Small intestine (tissue), 7 donors: ENCODE data around the gene LPCAT2. TPM values are rescaled to one million over a fixed set of nuclear protein-coding genes. Genes with fewer than 3 reads are reported as not detected.

Source experiments
- DNase-seq, 2 donors: peaks; one replicate each; pipeline versions ENCODE4 v3.0.0 to v3.0.0-alpha.2; 2013
- FAIRE-seq: peaks from 2 replicates; lab custom pipeline; 2012; peaks lifted over from hg19 to GRCh38; lab: Jason Lieb, UNC
- H3K27ac ChIP-seq, 3 donors: one replicate each; pipeline ENCODE4 v1.5.1; 2013; ENCODE audit warnings: low read length in 2 of 3, mild to moderate bottlenecking in 2 of 3, control low read depth in 1 of 3, inconsistent platforms in 1 of 3, low read depth in 1 of 3, moderate library complexity in 1 of 3
- H3K27me3 ChIP-seq, 3 donors: one replicate each; pipeline ENCODE4 v1.6.1; 2013; ENCODE audit warnings: low read length in 3 of 3, inconsistent platforms in 1 of 3; ENCODE audit not compliant: control insufficient read depth in 3 of 3, insufficient read depth in 3 of 3
- H3K36me3 ChIP-seq, 3 donors: one replicate each; pipeline ENCODE4 v1.6.1; 2013; ENCODE audit warnings: low read length in 3 of 3, inconsistent platforms in 1 of 3, low read depth in 1 of 3, mild to moderate bottlenecking in 1 of 3, moderate library complexity in 1 of 3; ENCODE audit not compliant: control insufficient read depth in 3 of 3, insufficient read depth in 2 of 3
- H3K4me1 ChIP-seq, 3 donors: one replicate each; pipeline ENCODE4 v1.6.1; 2013; ENCODE audit warnings: low read length in 2 of 3, inconsistent platforms in 1 of 3, low read depth in 1 of 3, mild to moderate bottlenecking in 1 of 3, moderate library complexity in 1 of 3; ENCODE audit not compliant: control insufficient read depth in 3 of 3, insufficient read depth in 2 of 3
- H3K4me3 ChIP-seq, 3 donors: one replicate each; pipeline ENCODE4 v1.5.1; 2013; ENCODE audit warnings: low read length in 3 of 3, control low read depth in 1 of 3, inconsistent platforms in 1 of 3, low read depth in 1 of 3, mild to moderate bottlenecking in 1 of 3, moderate library complexity in 1 of 3
- H3K9me3 ChIP-seq, 2 donors: one replicate each; pipeline ENCODE4 v1.6.1; 2013; ENCODE audit warnings: low read depth in 1 of 2, low read length in 1 of 2; ENCODE audit not compliant: control insufficient read depth in 2 of 2, insufficient read depth in 1 of 2
- WGBS, 3 donors: extraction: QIAGEN DNeasy Blood & Tissue Kit; methylation state at CpG; one replicate each; pipeline ENCODE4 v1.1.7; 2013; 5-methylcytosine and 5-hydroxymethylcytosine counted together
- polyA plus RNA-seq, 4 donors: library from polyadenylated mRNA; stranded (reverse) in 3 of 4; unstranded in 1 of 4; fragments of 200-250 nt in 3 of 4; fragments of 120-200 nt in 1 of 4; gene quantifications; one replicate each; pipeline versions ENCODE4 v1.2.1 to v1.2.3, GENCODE V29; 2013
- donor health status: healthy with polysubstance abuse.
- donor health status: control.
- donor health status: control.
- donor health status: Bipolar disorder and iron deficiency.
- donor health status: healthy.

The LPCAT2 gene
- polyA plus RNA-seq, 4 donors, result 1.3 to 8.6 (median 4.9) TPM

GRCh38 chr16:55502801-55503366, 6.0 kb upstream of the LPCAT2 start:
- FAIRE-seq (no peak), DNase-seq (peak; percentile 78 to 96)
- no peak overlapping the region for H3K4me3 ChIP-seq
- H3K4me1 ChIP-seq, result peaks cover 2 to 14% (median 12%) of the 10 kb centered on the region in 3 donors
- H3K36me3 ChIP-seq, result peaks cover 0 to 19% (median 0%) of the 10 kb centered on the region in 3 donors
- H3K27ac ChIP-seq, result peak overlapping the region; percentile 28 to 66 (median 60)
- no peaks in the 10 kb centered on the region for H3K9me3 ChIP-seq
- H3K27me3 ChIP-seq, result no peaks in the 10 kb centered on the region
- 7 to 32% (median 25%) methylated on average over 13 of the region's 13 CpGs for whole genome bisulfite sequencing, 3 donors

GRCh38 chr16:55503726-55504550, 4.9 kb upstream of the LPCAT2 start:
- H3K27ac ChIP-seq, result peak overlapping the region in 1 of 3 donors; percentile 11
- DNase-seq, result no peak
- WGBS, 3 donors, result 79 to 88% (median 87%) methylated on average over 8 of the region's 8 CpGs
- peaks cover 2 to 17% (median 12%) of the 10 kb centered on the region in 3 donors for H3K4me1 ChIP-seq
- peaks cover 0 to 14% (median 0%) of the 10 kb centered on the region in 3 donors for H3K36me3 ChIP-seq
- no peak for FAIRE-seq
- no peaks in the 10 kb centered on the region for H3K9me3 ChIP-seq
- no peak overlapping the region for H3K4me3 ChIP-seq
- H3K27me3 ChIP-seq, result peaks cover 0 to 7% (median 0%) of the 10 kb centered on the region in 3 donors

GRCh38 chr16:55505333-55506015, 3.4 kb upstream of the LPCAT2 start:
- Histone ChIP-seq H3K4me3 (no peak overlapping the region), H3K27ac (no peak overlapping the region), H3K4me1 (peaks cover 2 to 17% (median 12%) of the 10 kb centered on the region in 3 donors), H3K9me3 (no peaks in the 10 kb centered on the region), H3K36me3 (peaks cover 0 to 14% (median 0%) of the 10 kb centered on the region in 3 donors), H3K27me3 (peaks cover 0 to 12% (median 2%) of the 10 kb centered on the region in 3 donors)
- 86 to 92% (median 90%) methylated on average over 10 of the region's 10 CpGs for WGBS, 3 donors
- DNase-seq (no peak), FAIRE-seq (no peak)

GRCh38 chr16:55506083-55506482, 2.8 kb upstream of the LPCAT2 start:
- Histone ChIP-seq H3K27me3 (peaks cover 0 to 12% (median 2%) of the 10 kb centered on the region in 3 donors), H3K36me3 (peaks cover 0 to 14% (median 0%) of the 10 kb centered on the region in 3 donors), H3K4me3 (no peak overlapping the region), H3K27ac (no peak overlapping the region), H3K9me3 (no peaks in the 10 kb centered on the region), H3K4me1 (peaks cover 2 to 17% (median 10%) of the 10 kb centered on the region in 3 donors)
- 65 to 69% (median 67%) methylated on average over 7 of the region's 7 CpGs for WGBS, 3 donors
- DNase-seq (no peak), FAIRE-seq (no peak)

- Histone ChIP-seq H3K4me3 (no peak overlapping the region), H3K4me1 (peaks cover 2 to 17% (median 9%) of the 10 kb centered on the region in 3 donors), H3K9me3 (no peaks in the 10 kb centered on the region), H3K27me3 (peaks cover 0 to 12% (median 2%) of the 10 kb centered on the region in 3 donors), H3K36me3 (peaks cover 0 to 14% (median 0%) of the 10 kb centered on the region in 3 donors), H3K27ac (no peak overlapping the region)
- 40 to 66% (median 54%) methylated on average over 4 of the region's 4 CpGs for whole genome bisulfite sequencing, 3 donors
- FAIRE-seq (no peak), DNase-seq (no peak)
Observed at GRCh38 chr16:55506708-55507107, 2.2 kb upstream of the LPCAT2 start.

GRCh38 chr16:55508271-55508921, 476 bp upstream of the LPCAT2 start:
- peak overlapping the region in 1 of 3 donors; percentile 71 for H3K27ac ChIP-seq
- H3K4me1 ChIP-seq, result peaks cover 0 to 10% (median 0%) of the 10 kb centered on the region in 3 donors

GRCh38 chr16:55510185-55510805, 1.4 kb downstream of the LPCAT2 start:
- no peak overlapping the region for H3K4me3 ChIP-seq
- peaks cover 0 to 12% (median 2%) of the 10 kb centered on the region in 3 donors for H3K27me3 ChIP-seq
- DNase-seq (no peak), FAIRE-seq (no peak)
- H3K27ac ChIP-seq, result no peak overlapping the region
- peaks cover 0 to 9% (median 3%) of the 10 kb centered on the region in 3 donors for H3K36me3 ChIP-seq
- peaks cover 0 to 8% of the 10 kb centered on the region in 2 donors for H3K9me3 ChIP-seq
- 15 to 34% (median 23%) methylated on average over 4 of the region's 4 CpGs for WGBS, 3 donors
- peaks cover 0 to 3% (median 0%) of the 10 kb centered on the region in 3 donors for H3K4me1 ChIP-seq

More at GRCh38 chr16:55508271-55508921, 476 bp upstream of the LPCAT2 start:
- Histone ChIP-seq H3K27me3 (peaks cover 0 to 12% (median 2%) of the 10 kb centered on the region in 3 donors), H3K36me3 (peaks cover 0 to 12% (median 3%) of the 10 kb centered on the region in 3 donors), H3K9me3 (peaks cover 0 to 4% of the 10 kb centered on the region in 2 donors), H3K4me3 (peak overlapping the region in 2 of 3 donors; percentile 45 to 54)
- FAIRE-seq, result no peak
- WGBS, 3 donors, result 34 to 48% (median 47%) methylated on average over 9 of the region's 9 CpGs
- no peak for DNase-seq
